LNCaP clone FGC (cell line): ENCODE measurements around the gene FBXL7.

Experiments used
- DNase-seq: peaks from one replicate; pipeline ENCODE4 v3.0.0-alpha.2; 2011; ENCODE audit warnings: low read depth
- H3K4me3 ChIP-seq: 2 replicates; pipeline ENCODE4 v1.5.1; 2011; ENCODE audit warnings: mild to moderate bottlenecking, low read depth, low read length, control low read depth
- TF ChIP-seq, protein P1 (sequence below): IDR thresholded peaks from 2 replicates; pipeline ENCODE4 v1.5.1; 2012; ENCODE audit warnings: mild to moderate bottlenecking; ENCODE audit not compliant: control insufficient read depth, insufficient read depth; ENCODE audit errors: extremely low read depth

FBXL7 gene

GRCh38 chr5:15727375-15727774 lies 227.4 kb downstream of the FBXL7 start:
- no peak for DNase-seq
- no peak overlapping the region for H3K4me3 ChIP-seq
- TF ChIP-seq, protein P1, sequence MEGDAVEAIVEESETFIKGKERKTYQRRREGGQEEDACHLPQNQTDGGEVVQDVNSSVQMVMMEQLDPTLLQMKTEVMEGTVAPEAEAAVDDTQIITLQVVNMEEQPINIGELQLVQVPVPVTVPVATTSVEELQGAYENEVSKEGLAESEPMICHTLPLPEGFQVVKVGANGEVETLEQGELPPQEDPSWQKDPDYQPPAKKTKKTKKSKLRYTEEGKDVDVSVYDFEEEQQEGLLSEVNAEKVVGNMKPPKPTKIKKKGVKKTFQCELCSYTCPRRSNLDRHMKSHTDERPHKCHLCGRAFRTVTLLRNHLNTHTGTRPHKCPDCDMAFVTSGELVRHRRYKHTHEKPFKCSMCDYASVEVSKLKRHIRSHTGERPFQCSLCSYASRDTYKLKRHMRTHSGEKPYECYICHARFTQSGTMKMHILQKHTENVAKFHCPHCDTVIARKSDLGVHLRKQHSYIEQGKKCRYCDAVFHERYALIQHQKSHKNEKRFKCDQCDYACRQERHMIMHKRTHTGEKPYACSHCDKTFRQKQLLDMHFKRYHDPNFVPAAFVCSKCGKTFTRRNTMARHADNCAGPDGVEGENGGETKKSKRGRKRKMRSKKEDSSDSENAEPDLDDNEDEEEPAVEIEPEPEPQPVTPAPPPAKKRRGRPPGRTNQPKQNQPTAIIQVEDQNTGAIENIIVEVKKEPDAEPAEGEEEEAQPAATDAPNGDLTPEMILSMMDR: no peak

DNA sequence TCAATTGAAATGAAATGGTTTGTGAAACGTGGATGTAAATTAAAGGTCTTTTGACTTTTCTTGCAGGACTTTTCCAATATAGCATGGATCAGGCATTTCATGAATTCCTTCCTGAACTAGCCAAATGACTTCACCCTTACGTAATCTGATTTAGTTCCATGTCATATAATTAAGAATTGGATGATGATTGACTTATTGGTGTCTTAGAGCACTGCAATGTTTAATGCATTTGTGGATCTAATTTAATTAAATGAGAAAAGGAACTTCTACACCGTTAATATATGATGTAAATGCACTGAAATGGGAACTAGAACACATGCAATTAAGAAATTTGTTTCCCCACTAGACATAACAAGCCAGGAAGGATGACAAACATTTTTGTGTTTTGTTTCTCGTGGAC lies 228.8 kb downstream of the FBXL7 start:
- DNase-seq: no peak
- TF ChIP-seq, protein P1: no peak
- H3K4me3 ChIP-seq: no peak overlapping the region

DNA sequence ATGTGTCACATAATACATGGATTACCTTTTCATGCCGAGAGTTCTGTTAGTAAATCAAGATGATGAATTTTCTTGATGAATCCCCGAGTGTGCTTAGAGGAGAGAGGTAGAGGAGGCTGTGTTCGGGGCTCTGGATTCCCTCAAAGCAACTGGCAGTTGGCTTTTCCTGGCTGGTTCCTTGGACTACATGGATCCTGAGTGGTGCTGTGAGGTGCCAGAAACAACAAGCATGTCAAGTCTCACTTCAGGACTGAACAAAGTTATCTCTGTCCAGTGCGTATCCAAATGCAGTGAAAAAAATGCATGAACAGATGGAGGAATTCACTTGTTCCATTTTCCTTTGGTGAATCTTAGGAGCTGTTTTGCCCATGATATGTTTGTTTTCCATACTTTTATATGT lies 231.7 kb downstream of the FBXL7 start:
- no peak overlapping the region for H3K4me3 ChIP-seq
- DNase-seq: no peak
- TF ChIP-seq, protein P1: no peak

GRCh38 chr5:15734058-15734457 lies 234.1 kb downstream of the FBXL7 start:
- no peak overlapping the region for H3K4me3 ChIP-seq
- DNase-seq: no peak
- TF ChIP-seq, protein P1: no peak

- DNase-seq: no peak
- no peak overlapping the region for H3K4me3 ChIP-seq
- TF ChIP-seq, protein P1: no peak
Measured at GRCh38 chr5:15737036-15737821, 237.2 kb downstream of the FBXL7 start.

GRCh38 chr5:15737871-15738664 lies 238.1 kb downstream of the FBXL7 start:
- no peak overlapping the region for H3K4me3 ChIP-seq
- DNase-seq: no peak
- TF ChIP-seq, protein P1: no peak
